Measurements from ENCODE around the gene FBXL7.

DNA sequence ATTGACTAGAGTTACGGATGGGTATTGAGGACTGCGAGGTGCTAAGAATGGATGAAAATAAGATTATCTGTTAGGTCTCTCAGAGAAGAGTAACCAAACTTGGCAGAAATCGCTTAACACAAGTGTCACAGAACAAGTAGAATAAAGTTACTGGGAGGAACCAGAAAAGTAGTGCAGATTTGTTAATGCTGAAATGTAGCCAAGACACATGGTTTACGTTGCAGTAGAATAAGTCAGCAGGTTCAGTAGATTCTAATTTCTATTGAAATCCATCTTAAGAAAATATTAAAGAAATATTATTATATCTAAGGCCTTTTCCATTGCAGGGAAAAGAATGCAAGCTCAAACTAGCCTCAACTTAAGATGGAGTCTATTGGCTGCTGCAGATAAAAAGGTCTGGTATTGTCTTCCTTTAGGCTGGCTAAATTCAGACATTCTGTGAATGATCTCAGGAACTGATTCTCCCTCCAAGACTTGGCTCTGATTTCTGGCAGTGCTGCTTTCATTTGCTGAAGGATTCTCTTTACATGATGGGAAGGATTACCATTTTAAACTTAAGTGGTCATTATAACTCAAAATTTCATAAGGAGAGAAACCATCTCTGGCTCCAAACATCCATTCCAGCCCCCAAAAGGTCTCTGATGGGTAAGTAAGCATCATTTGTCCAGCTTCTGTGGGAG is 364.7 kb downstream of the FBXL7 start:
- no peak for TF ChIP-seq ZFP30 (CRISPR knock-in tag; IDR thresholded peaks at IDR 0.05)
- TF ChIP-seq ZNF565 (CRISPR knock-in tag; conservative IDR thresholded peaks at IDR 0.05; ENCODE audit: low read depth): no peak
- no peak for TF ChIP-seq PATZ1 (CRISPR knock-in tag; IDR thresholded peaks at IDR 0.05; ENCODE audit: borderline replicate concordance)
- TF ChIP-seq OSR1 (CRISPR knock-in tag; IDR thresholded peaks at IDR 0.05): no peak
- TF ChIP-seq, protein P1, sequence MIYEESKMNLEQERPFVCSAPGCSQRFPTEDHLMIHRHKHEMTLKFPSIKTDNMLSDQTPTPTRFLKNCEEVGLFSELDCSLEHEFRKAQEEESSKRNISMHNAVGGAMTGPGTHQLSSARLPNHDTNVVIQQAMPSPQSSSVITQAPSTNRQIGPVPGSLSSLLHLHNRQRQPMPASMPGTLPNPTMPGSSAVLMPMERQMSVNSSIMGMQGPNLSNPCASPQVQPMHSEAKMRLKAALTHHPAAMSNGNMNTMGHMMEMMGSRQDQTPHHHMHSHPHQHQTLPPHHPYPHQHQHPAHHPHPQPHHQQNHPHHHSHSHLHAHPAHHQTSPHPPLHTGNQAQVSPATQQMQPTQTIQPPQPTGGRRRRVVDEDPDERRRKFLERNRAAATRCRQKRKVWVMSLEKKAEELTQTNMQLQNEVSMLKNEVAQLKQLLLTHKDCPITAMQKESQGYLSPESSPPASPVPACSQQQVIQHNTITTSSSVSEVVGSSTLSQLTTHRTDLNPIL (CRISPR knock-in tag; IDR thresholded peaks at IDR 0.05; ENCODE audit: low read depth): no peak
- no peak for TF ChIP-seq SNAI2 (CRISPR knock-in tag; IDR thresholded peaks at IDR 0.05)
- TF ChIP-seq BACH2 (CRISPR knock-in tag; IDR thresholded peaks at IDR 0.05; ENCODE audit: borderline replicate concordance): no peak
